Stimulated activated CD4-positive, alpha-beta T cell treated with anti-CD3 and anti-CD28 coated beads, Interleukin-2, amount 100 ng/mL, for 48 hours (primary cell): ENCODE results near the gene ADRA2C.

ENCODE experiments used
- DNase-seq, 2 donors: peaks; one replicate each; pipeline ENCODE4 v3.0.0-alpha.2; 2020

ADRA2C gene

GRCh38 chr4:3762264-3762663 is 3.9 kb upstream of the ADRA2C start:
- no peak for DNase-seq

GRCh38 chr4:3762753-3763549 is 3.2 kb upstream of the ADRA2C start:
- no peak for DNase-seq

- DNase-seq = no peak
These were observed 732 bp upstream of the ADRA2C start for GRCh38 chr4:3765271-3766035.

GRCh38 chr4:3766785-3767569 is 792 bp downstream of the ADRA2C start:
- DNase-seq = no peak

GRCh38 chr4:3767570-3768288 is 1.5 kb downstream of the ADRA2C start:
- no peak for DNase-seq

- DNase-seq = no peak
These were observed 2.9 kb downstream of the ADRA2C start for GRCh38 chr4:3768842-3769641.

GRCh38 chr4:3769642-3770184 is 3.5 kb downstream of the ADRA2C start:
- DNase-seq = no peak

GRCh38 chr4:3770323-3771163 is 4.4 kb downstream of the ADRA2C start:
- no peak for DNase-seq

GRCh38 chr4:3771164-3771809 is 5.1 kb downstream of the ADRA2C start:
- no peak for DNase-seq

- no peak for DNase-seq
These were observed 5.8 kb downstream of the ADRA2C start for GRCh38 chr4:3771939-3772495.

GRCh38 chr4:3772632-3773031 is 6.4 kb downstream of the ADRA2C start:
- DNase-seq = no peak

GRCh38 chr4:3773552-3774001 is 7.4 kb downstream of the ADRA2C start:
- no peak for DNase-seq

- DNase-seq = no peak
These were observed 8.2 kb downstream of the ADRA2C start for GRCh38 chr4:3774253-3774883.

GRCh38 chr4:3775005-3775404 is 8.8 kb downstream of the ADRA2C start:
- no peak for DNase-seq

- DNase-seq = no peak
These were observed 9.4 kb downstream of the ADRA2C start for GRCh38 chr4:3775576-3775975.

GRCh38 chr4:3776166-3777032 is 10.2 kb downstream of the ADRA2C start:
- no peak for DNase-seq

GRCh38 chr4:3777033-3777390 is 10.8 kb downstream of the ADRA2C start:
- no peak for DNase-seq

GRCh38 chr4:3777669-3778068 is 11.5 kb downstream of the ADRA2C start:
- no peak for DNase-seq
